Stimulated activated CD8-positive, alpha-beta memory T cell treated with anti-CD3 and anti-CD28 coated beads, Interleukin-7, amount 100 ng/mL, for 24 hours (primary cell): ENCODE results near the gene HPSE2.

ENCODE experiments used
- DNase-seq: peaks from one replicate; pipeline ENCODE4 v3.0.0-alpha.2; 2020; ENCODE audit warnings: low read depth

The HPSE2 gene

DNA sequence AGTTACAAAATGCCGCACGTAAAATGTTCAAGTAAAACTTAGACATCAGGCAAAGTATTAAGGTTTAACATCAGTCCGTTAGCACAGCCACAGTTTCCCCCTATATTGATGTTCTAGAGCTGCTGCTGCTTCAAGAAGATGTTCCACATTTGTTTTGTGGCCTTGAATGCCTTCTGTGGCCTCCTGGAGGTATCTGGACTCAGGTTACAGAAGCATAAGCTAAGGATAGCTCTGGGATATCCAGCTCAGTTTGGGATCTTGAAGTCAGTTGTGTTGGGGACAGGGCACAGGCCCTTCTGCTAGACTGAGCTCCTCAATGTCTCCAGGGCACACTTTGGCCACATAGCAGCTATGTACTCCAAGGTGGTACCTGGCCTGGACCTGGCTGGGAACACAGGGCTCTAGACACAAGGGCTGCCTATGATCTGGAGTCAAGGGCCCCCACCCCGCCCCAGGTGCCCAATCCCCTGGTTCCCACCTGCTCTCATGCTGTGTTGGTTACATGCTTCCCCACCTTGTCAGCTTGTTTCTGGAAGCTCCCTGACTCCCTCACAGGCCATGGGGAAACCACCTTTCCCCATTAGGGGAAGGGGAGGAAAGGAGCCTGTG, 825.4 kb downstream of the HPSE2 start:
- no peak for DNase-seq

DNA sequence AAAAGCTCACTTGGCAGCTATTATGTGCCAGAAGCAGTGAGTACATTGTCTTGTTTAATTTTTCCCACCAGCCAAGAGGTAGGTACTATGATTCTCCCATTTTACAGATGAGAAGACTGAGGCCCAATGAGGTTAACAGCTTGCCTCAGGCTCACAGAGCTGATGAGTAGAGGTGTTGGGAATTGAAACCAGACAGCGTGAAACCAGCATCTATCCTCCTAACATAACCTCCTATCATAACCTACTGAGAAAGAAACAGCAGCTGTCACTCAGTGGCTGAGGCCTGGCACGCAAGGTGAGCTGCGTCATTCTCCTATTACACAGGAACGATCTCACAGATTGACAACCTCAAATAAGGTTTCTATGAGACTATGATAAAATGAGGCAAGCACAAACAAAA, 826.9 kb downstream of the HPSE2 start:
- no peak for DNase-seq

DNA sequence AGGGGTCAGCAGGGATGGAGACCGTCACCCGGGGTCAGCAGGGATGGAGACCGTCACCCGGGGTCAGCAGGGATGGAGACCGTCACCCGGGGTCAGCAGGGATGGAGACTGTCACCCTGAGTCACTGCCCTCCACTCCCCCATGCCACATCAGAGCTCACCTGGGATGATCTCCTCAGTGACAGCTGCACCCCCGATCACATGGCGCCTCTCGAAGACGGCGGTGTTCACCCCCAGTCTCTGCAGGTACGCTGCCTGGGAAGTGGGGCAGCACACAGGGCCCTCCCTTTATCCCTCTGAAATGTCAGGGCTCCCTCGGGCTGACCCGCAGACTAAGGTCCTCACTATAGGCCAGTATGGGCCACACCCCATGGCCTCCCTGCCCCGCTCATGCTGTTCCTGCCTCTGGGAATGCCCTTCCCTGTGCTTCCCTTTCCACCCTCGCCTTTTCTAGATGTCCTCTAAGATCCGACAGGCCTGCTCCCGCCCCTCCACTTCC, 827.9 kb downstream of the HPSE2 start:
- no peak for DNase-seq
